DMS114 treated with DMSO at 0.1 percent for 48 hours (cell line): ENCODE results near the gene RAB30.

Source experiments
- DNase-seq: peaks from one replicate; lab custom pipeline; 2025; ENCODE audit not compliant: unreplicated experiment; lab: John Stamatoyannopoulos, UW

The RAB30 gene, protein sequence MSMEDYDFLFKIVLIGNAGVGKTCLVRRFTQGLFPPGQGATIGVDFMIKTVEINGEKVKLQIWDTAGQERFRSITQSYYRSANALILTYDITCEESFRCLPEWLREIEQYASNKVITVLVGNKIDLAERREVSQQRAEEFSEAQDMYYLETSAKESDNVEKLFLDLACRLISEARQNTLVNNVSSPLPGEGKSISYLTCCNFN

DNA sequence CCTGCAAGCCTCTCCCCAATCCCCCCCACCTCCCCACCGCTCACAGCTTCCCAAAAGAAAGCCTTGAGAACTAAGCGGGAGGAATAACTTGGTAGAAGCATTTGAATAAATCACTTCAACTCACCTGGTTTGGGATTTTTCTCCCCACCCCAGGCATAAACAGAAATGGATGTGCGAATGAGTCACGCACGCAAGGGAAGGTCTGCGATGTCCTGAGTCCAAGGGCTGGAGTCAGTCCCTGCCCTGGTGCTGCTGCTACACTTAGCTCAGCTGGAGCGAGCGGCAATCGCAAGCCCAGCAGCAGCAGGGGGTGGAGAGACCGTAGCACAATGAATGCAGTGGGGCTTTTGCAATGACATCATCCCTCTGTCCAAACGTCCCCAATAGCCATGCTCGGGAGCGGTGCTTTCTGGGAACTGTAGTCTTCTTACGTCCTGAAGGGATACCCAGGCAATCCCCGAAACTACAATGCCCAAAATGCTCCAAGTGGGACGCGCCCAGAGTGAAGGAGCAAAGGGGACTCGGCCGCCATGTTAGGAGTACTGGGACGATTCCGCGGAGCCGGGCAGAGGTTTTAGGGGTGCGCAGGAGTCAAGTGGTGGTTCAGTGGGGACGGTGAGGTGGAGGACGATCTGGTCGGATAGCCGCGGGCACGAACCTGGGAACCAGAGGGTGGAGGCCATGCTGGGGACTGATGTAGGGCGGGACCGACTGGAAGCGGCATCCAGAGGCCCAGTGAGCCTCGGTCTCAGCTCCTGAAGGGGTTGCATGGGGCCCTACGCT lies at the start of gene RAB30:
Gene RAB30 (minus strand): TSS at position 331 of the 783 bp plus-strand sequence. CDS start 74,581 bp downstream, outside the sequence.
- peak; percentile 96 for DNase-seq

DNA sequence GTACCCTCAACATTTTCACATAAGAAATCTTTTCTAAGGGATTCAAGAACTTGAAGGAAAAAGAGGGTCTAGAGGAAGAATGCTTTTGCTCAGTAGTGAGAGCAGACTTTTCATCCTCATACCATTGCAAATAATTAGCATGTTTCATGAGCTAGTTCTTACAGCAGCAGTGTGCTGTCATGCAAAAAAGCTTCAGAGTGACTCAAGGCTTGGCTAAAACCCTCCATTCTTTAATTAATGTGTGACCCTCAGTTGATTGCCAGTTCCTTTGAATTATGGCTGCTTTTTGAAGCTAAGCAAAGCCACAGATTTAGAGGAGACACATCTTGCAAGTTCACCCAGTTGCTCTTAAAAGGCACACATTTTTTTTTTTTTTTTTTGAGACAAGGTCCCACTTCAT lies 48.6 kb upstream of the RAB30 start:
- no peak for DNase-seq

DNA sequence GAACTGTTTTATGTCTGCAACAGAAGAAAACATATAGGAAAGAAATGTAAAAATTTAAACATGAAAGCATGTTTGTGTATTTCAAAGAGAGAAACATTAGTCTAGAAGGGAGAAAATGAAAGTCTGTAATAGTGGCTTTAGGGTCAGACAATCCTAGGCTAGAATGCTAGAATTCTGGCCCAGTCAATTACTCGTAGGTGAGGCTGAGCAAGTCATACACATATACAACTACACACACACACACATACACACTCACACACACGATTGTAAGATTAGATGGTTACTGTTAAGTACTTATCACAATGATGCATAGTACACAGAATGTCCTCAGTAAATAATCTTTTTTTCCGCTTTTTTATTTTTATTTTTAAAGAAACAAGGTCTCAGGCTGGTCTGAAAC lies 47.5 kb upstream of the RAB30 start:
- DNase-seq: no peak

DNA sequence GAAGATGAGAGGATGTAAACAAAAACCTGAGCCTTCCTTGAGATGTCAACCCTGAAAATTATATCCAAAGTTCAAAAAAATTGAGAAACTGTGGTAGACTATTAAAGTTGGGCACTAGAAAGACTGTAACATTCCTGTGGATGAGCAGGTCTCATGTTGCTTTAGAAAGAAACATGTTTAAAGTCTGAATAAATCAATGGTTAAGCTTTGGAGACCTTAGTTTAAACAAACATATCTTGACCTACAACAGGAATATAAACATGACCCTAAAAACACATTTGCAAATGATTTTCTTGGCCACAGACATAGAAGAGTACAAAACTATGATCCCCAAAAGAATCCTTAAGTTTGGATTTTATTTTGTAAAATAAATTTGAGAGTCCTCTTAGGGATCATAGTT lies 47.1 kb upstream of the RAB30 start:
- no peak for DNase-seq

DNA sequence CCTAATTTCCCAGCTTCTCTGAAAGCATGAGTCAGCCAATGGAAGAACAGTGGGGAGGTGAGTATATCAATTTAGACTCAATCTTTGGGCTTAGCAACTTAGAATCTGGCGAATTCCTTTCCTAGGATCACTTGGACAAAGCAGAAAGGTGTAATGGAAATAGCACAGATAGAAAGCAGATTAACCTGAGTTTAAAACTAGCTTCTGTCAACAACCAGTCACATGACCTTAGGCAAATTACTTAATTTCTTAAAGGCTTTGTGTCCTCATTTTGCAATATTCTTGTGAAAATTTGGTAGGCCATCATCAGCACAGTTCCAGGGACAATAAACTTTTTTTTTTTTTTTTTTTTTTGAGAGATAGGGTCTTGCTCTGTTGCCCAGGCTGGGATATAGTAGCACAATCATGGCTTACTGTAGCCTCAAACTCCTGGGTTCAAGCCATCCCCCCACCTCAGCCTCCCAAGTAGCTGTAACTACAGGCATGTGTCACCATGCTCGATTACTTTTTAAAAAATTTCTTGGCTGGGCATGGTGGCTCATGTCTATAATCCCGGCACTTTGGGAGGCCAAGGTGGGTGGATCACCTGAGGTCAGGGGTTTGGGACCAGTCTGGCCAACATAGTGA lies 44.4 kb upstream of the RAB30 start:
- no peak for DNase-seq

DNA sequence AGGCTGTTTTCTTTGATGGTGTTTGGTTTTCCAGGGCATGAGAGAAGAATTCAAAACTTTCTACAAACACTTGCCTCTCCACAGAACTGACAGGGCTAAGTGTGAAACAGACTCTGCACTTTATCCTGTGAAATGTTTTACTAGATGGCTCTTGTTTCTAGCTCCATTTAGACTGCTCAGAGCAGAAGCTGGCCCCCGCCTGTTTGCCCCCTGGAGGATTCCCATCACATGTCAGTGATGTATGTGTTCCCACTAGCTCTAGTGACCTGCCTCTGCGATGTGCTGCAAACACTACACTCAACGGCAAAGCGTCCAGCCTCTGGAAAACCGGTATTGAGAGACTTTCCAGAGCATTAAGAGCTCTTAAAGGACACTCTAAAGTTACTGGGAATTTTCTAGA lies 43.9 kb upstream of the RAB30 start:
- DNase-seq: no peak

DNA sequence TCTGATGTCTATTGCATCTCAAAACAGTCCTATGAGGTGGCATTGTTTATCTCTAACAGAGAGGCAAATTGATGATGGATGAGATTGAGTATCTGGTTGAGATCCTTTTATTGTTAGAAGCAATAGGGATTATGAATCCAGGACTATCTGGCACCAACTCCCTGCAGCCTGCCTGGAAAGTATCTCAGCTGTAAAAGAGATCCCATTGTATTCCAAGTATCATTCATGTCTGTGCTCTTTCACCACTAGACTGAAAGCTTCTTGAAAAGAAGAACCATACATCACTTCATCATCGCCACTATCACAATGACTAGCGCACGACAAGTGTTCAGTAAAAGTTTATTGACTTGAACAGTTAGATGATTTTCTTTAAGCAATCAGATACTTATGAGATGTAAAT lies 43.3 kb upstream of the RAB30 start:
- no peak for DNase-seq

DNA sequence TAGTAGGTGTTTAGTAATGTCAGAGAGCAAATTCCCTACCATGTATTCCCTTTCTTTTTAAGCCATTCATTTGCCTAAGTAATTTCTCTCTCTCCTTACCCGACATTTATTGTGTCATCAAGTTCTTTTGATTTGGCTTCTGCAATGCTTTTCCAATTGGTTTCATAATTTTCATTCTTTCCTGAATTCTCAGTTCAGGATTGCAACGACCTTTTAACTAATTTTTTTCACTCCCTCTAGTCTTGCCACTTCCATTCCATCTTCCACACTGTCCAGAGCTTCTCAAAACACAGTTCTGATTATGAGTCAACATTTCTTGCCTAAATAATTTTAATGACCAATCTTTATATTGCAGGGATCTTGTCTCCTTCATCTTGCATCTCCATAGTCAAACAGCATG lies 41.2 kb upstream of the RAB30 start:
- no peak for DNase-seq

DNA sequence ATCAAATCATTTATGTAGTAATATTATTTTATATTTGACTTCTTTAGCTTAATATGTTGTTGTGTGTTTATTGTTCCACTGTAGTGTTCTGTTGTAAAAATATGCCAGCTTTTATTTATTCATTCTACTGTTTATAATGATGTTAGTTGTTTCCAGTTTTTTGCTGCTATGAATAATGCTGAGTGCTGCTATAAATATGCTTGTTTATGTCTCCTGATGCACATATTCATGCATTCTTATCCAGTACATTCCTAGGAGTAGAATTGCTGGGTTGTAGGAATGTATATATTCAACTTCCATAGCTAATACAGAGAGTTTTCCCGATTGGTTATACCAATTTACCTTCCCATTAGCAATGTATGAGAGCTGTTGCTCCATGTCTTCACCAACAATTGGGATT lies 33.5 kb upstream of the RAB30 start:
- DNase-seq: no peak

DNA sequence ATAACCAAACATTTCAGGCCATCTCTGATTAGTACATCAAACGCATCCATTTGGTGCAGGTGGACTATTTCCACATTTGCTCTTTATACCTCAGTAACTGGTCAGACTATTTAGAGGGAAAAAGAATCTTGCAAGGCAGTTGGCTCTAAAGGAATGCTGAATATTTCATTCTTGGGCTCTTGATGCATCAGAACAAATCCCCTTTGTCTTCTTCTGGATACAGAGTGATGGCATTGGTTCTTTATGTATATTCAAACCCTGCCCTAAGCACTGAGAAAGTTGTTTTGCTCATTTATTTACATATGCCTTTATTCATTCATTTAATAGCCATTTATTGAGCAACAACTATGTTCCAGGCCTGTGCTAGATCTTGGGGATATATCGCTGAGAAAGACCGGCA lies 31.1 kb upstream of the RAB30 start:
- DNase-seq: no peak

DNA sequence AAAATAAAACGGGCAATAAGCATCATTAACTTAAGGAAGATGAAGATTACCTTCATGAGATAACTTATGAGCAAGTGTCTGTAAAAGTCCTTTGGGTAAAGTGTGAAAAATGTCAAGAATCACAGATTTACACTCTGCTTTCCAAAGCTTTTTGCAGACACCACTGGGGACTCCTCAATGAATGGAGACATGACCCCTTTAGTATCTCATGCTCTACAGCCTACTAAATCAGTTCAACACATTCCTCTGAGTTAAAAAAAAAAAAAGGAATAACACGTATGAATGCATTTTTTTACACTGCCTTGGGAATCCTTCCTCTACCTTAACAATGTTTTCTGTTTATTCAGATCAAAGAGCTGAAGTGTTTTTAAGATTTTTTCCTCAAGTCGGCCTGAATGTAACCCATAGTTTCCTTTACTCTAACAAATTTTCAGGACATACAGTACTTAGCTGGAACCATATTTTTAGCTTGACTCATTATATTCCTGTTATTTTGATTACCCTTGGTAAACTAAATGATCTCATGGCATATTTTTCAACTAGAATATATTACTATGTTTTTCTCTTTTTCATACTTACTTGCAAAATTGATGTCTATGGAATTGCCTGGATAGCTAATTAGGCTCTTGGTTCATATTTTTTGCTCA lies 25.9 kb upstream of the RAB30 start:
- no peak for DNase-seq

DNA sequence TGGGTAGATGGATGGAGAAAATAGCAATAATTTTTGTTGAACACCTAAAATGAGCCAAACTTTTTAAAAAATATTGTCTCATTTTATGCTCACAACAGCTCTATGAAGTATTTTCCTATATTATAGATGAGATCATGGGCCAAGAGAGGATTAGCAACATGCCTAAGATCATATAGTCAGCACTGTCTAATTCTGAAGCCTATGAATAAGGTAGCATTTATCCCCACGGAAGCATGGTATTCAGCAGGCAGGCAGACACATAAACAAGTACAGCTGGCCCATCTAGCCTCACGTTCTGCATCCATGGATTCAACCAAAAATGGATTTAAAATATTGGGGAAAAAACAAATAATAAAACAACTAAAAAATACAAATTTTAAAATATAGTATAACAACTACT lies 21.9 kb upstream of the RAB30 start:
- no peak for DNase-seq

DNA sequence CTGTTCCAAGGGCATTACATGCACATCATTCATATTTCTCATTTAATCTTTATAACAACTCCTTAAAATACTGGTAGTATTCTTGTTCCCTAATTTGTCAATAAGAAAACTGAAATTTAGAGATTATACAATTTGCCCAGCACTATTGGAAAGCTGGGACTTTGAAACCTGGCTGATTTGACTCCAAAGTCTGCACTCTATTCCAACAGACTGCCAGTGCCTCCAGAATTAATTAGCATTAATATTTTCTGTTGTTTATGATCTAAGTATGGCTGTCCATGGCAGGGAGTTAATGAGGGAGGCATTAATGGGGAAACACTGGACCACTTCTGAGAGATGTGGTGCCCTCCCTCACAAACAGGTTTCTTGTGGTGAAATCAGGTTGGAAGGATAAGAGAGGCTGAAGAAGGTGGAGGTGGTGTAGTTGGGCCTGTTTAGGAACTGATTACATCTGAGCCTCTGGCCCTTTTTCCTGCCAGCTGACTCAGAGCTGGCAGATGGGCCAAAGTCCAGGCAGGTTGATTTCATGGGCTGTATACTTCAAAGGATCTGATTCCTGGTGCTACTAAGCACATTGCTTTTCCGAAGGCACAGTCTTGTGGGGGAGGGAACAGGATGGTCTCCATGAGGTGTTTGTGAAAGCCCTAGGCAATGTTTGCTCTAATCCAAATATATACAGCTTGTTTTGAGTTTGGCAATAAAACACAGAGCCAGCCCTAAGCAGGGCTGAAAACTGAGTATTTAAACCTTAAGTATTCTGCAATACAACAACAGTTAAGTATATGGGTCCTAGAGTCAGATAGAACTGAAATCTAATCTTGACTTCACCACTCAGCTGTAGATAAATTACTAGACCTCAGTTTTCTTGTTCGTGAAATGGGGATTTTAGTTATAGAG lies 21.0 kb upstream of the RAB30 start:
- DNase-seq: no peak

DNA sequence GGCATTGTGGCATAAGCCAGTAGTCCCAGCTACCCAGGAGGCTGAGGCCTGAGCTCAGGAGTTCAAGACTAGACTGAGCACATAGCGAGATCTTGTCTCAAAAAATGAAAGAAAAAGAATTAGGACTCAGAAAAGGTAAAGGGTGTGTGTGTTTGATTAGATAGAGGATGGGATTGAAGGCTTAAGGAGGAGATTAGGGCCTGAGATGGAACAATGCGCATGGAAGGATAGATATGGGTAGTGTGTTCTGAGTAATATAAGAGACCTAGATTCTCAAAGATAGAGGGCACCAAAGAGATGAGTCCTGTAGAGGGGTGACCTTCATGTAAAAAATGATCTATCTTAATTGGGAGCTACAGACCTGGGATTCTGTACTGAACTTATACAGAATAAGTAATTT lies 17.3 kb upstream of the RAB30 start:
- DNase-seq: no peak

DNA sequence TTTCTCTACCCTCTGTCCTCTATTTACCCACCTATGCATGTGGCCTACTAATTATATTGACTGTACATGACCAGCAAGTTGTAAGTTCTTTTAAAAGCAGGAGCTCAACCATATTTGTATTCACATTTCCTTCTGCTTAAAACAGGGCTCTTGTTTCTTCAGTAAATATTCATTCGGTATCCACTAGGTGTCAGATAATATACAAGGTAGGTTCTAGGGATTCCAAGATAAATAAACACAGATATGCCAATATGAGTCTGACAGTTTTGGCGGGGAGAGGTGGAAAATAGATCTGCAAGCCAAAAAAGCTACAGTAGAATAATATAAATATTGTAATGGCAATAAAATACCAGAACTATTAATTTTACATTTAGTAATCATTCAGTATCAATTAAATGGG lies 15.3 kb upstream of the RAB30 start:
- no peak for DNase-seq

DNA sequence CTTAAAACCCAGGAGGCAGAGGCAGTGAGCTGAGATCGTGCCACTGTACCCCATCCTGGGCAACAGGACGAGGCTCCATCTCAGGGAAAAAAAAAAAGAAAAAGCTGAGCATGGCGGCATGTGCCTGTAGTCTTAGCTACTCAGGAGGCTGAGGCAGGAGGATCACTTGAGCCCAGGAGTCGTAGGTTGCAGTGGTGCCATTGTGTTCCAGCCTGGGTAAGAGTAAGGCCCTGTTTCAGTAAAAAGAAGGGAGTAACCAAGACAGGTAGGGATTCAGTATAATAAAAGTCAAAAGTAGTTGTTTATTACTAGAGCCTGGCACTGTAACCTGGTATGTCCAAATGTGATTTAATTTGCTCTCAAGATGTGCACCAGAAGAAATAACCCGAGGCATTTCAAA lies 8.1 kb upstream of the RAB30 start:
- DNase-seq: no peak

DNA sequence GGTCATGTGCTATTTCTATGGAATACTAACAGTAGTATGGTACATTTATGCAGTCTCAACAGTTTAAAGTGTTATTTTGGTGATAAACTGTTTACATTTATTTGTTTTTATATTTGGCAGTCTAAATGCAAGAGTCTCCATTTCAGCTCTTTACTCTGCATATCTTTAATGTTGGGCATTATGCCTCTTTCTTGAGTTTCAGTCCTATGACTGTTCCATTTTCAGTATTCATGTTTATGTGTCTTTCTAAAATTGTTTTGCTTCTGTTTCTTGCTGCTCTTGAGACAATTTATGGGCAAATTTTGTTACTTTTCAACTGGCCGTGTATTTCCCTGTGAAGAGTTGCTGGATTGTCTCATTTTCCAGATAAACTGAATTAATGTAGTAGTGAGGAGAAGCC lies 6.6 kb upstream of the RAB30 start:
- DNase-seq: no peak

DNA sequence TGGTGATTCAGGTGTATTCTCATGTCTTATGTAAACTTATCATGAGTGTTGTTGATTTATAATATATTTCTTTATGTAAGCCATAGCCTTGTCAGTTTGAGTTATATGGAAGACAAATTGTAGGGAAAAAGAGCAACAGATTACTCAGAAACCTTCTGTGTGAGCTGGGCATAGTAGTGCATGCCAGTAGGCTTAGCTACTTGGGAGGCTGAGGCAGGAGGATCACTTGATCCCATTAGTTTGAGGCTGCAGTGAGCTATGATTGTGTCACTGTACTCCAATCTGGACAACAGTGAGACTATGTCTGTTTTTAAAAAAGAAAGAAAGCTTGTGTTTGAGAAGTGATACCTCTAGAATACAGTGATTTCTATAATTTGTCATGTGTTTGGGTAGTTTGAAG lies 2.2 kb upstream of the RAB30 start:
- no peak for DNase-seq

DNA sequence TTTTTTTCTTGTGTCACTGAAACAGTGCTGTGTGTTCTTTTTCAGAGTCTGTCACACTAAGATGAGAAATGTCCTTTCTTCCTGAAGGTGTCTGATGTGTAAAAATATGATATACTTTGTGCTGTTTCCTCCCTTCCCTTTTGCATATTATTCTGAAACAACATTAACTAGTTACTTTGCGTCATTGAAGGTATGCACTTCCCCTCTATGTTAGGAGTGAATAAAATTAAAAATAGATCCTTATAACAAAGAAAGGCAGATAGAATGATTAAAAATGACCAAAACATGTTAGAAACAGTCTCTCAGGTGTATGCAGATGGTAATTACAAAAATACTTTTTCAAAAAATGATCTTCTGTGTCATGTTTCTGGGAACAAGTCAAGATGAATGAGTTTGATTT lies 1.6 kb upstream of the RAB30 start:
- no peak for DNase-seq

DNA sequence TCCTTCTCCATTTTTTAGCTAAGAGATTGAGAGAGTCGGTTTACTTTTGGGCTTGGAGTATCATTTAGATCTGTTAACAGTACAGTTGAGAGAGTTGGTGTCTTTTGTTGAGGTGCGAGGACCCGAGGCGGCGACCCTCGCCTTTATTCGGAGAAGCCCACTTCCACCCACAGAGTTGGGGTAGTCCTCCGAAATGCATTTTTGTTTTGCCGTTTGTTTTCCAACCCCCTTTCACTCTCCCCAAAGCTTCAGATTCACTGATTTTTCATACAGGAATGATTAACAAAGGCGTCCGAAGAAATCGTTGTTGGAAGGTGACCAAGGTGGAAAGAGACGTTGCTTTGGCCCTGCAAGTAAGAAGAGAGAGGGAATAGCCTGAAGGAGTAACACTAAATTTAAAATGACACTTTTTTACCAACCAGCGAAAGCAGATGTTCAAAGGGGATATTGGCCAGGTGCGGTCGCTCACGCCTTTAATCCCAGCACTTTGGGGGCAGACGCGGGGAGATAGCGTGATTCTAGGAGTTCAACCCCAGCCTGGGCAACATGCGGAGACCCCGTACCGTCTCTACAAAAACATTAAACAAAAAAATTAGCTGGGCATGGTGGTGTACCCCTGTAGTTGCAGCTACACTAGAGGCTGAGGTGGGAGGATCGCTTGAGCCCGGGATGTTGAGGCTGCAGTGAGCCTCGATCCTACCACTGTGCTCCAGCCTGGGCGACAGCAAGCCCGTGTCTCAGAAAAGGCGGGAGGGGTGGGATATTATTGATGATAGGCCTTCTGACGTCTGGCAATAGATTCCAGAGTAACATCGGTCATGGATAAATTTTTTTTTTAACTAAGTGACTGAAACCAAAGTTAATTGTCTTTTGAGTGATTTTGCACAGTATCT lies 899 bp upstream of the RAB30 start:
- no peak for DNase-seq
